HS-5 (cell line): ENCODE measurements around the gene QKI.

Experiments
- DNase-seq: peaks from one replicate; pipeline ENCODE4 v3.0.0-alpha.2; 2012; ENCODE audit warnings: low read depth

The QKI gene

DNA sequence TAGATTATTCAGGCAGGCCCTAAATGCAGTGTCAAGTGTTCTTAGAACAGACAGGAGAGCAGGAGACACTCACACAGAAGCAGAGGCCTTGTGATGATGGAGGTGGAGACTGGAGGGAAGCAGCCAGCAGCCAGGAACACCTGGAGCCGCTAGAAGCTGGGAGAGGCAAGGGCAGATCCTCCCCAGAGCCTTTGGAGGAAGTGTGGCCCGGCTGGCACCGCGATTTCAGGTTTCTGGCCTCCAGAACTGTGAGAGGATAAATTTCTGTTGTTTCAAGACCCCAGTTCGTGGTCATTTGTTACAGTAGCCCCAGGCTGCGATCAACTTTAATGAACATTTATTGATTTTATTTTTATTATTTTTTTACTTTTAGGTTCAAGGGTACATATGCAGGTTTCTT lies 203.0 kb downstream of the QKI start:
- no peak for DNase-seq

DNA sequence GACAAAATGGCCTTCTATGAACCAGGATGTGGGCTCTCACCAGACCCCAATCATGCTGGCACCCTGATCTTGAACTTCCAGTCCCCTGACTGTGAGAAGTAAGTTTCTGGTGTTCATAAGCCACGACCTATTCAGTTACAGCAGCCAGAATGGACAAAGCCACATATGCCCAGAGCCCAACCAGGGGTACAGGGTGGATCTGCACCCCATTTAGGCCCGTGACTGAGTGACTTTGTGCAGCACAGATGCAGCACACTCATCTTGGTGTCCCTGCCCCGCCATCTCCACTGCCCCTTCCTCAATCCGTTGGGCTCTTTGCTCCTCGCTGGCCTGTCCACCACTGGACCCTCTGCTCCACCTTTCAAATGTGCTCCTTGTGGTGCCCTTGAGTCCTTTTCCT lies 205.6 kb downstream of the QKI start:
- no peak for DNase-seq

DNA sequence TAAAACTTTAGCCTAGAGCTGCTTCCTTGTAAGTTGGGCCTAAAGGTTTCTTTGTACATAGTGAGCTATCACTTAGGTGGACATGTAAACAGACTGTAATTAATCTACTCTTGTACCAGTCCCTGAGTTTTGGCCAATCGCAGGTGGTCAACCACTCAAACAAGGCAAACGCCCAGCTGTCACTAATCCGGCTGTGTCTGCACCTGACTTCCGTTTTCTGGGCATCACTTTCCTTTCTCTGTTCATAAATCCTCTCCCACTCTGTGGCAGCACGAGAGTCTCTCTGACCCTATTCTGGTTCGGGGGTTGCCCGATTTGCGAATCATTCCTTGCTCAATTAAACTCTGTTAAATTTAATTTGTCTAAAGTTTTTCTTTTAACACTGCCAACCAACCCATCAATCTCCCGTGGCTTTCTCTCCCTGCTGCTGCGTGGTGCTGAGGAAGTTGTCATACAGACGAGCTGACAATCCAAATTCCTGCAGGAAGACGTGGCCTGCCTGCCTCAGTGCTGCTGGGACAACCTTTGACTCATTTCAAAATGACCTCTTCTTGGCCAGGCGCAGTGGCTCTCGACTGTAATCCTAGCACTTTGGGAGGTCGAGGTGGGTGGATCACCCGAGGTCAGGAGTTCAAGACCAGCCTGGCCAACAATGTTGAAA lies 206.3 kb downstream of the QKI start:
- DNase-seq: no peak

DNA sequence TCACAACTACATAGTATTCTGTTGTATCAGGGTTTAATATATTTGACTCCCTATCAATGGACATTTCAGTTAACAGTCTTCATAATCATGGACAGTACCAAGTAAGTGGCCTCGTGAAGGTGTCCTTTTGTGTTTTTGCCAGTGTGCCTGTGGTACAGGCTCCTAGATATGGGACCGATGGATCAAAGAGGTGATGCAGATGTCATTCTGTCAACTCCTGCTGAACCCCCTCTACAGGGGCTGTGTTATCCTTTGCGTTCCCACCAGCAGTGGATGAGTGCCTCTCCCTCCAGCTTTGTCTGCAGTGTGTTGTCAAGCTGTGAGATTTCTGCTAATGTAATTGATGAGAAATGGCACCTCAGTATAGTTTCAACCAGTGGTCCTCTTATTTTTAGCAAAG lies 210.7 kb downstream of the QKI start:
- no peak for DNase-seq

DNA sequence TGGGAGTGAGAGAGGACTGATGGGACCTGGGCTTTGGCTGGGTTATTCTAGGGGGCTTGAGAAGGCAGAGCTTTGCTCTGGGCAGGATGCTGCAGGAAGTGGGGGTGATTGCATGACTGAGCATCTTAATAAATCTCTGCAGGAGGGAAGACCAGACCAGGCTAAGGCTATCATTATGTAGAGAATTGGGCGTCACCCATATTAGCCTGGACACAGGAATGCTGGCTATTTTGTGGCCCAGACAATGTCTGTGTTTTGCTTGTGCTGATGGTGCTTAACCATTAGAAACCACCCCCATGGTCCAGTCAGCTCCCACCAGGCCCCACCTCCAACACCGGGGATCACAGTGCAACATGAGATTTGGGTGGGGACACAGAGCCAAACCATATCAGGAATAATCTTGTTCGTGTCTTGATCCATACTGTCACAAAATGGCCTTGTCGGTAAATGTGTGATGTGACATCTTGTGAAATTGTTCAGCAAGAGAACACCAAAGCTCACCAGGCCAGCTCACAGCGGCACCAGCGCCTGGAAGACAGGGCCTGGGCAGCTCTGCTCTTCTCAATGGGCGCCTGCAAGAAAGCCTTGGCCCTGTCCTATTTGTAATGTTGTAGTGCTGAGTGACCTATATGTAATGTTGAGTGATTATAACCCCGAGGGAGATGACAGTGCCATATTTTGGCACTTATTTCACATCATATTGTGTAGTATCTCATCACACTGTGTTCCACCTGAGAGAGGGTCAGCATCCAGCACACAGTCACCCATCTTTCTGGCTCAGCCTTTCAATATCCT lies 211.8 kb downstream of the QKI start:
- DNase-seq: no peak

DNA sequence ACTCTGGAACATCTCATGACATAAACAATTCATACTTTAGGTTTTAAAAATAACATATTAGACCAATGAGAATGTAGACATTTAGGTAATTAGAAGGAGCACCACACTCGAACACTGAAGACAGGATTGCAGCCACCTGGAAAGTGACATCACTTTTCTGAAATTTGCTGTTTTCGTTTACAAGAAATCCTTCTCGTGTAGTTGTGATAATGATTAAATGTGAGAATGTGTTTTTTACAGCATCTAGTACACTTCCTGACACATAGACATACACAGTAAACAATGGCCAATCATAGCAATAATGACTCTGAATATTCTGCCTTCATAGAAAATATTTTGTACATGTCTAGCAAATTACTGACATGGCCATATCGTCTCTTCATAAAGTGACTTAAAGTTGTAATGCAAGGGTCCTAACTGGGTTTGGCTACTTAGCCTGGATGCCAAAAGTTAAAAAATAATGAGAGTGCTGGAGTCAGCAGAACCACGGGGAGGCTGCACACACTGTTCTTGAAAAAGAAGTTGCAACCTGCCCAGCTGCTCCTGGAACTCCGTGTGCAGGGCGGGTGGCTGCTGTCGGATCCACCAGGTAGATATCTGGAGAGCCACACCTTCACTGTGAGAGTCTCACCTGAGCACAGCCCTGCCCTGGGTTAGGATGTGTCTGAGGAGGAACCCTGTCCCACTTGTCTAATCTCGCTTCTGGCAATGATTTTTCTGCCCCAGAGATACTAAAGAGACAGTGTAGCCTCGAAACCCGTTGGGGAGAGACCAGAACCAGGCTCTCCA lies 212.9 kb downstream of the QKI start:
- no peak for DNase-seq
